GM04503 (cell line): Measurements from ENCODE around the gene SLC4A2.

Source experiments
- DNase-seq: peaks from one replicate; pipeline ENCODE4 v3.0.0-alpha.2; 2012; ENCODE audit warnings: low read depth

The SLC4A2 gene

DNA sequence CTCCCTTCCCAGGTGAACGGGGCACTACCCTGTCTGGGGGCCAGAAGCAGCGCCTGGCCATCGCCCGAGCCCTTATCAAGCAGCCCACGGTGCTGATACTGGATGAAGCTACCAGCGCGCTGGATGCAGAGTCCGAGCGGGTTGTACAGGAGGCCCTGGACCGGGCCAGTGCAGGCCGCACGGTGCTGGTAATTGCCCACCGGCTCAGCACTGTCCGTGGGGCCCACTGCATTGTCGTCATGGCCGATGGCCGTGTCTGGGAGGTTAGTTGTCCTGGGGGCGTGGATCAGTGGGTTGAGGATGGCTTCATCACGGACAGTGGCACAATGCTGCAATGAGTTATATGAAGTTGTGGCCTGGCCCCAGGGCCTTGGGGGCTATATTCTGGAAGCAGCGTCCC is 15.4 kb upstream of the SLC4A2 start:
- no peak for DNase-seq

GRCh38 chr7:151045262-151045661 is 14.1 kb upstream of the SLC4A2 start:
- DNase-seq: no peak

- DNase-seq: no peak
Observed at GRCh38 chr7:151045967-151046366, 13.4 kb upstream of the SLC4A2 start.

GRCh38 chr7:151046603-151047573 is 12.5 kb upstream of the SLC4A2 start:
- DNase-seq: no peak

- no peak for DNase-seq
Observed at GRCh38 chr7:151047976-151048815, 11.2 kb upstream of the SLC4A2 start, which contains the start of gene ASIC3. Gene ASIC3 (plus strand): TSS chr7:151048531. CDS start chr7:151048886, 355 bp downstream.

- DNase-seq: no peak
Observed at GRCh38 chr7:151048911-151049463, 10.4 kb upstream of the SLC4A2 start.

DNA sequence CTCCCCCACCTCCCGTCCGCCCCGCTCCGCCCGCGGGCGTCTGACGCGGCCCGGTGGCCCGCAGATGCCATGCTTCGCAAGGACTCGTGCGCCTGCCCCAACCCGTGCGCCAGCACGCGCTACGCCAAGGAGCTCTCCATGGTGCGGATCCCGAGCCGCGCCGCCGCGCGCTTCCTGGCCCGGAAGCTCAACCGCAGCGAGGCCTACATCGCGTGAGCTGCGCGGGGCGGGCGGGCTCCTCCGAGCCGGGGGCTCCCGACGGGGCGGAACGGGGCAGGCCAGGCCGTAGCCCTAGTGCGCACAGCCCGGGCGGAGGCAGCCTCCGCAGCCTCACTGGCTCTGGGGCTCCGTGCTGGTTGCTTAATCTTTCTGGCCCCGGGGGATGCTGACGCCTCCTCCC is 8.3 kb upstream of the SLC4A2 start:
- DNase-seq: no peak

DNA sequence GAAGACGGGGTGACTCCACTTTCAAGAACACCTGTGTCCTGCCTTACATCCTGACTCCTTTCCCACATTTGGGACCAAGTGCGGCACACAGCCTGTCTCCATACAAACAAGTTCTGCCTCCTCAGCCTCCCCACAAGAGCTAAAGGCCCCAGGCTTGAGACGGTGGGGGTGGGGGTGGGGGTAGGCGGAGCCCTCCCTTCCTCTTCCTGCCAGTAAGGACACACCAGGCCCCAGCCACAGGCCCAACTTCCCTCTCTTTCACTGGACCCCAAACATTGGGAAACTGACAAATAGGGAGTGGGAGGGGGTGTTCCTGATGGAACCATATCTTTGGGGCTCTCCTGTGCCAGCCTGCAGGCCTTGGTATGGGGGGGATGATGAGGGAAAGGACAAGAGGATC is 6.3 kb upstream of the SLC4A2 start:
- no peak for DNase-seq

DNA sequence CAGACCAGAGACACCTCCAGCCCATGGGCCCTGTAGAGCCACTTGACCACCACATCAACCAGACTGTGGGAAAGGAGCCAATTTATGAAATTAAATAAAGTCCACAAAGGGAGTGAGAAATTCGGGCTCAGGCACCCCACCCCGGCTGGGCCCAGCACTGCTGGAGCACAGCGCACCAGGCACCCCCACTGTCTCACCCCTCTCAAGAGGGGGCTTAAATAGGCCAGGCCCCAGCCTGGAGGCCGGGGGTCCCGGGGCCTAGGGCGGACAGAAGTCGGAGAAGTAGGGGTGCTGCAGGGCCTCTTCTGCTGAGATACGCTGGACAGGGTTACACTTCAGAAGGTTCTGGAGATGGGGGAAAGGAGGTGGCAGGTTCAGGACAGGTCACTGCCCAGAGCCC is 5.6 kb upstream of the SLC4A2 start:
- DNase-seq: no peak

DNA sequence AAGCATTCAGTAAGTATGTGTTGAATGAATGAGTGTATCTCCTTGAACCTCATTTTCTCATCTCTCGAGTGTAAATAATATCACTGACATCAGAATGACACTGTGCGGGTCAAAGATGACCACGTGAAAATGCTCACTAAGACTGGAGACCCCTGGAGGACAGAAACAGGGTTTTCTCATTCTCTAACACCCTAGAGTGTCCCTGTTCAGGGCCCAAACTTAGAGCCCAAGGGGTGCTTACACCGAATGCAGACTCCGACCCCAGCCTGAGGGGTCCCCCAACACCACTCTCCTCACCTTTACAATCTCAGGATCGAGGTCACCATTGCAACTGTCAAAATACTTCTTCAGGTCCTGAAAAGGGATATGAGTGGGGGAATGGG is 3.1 kb upstream of the SLC4A2 start:
- no peak for DNase-seq

DNA sequence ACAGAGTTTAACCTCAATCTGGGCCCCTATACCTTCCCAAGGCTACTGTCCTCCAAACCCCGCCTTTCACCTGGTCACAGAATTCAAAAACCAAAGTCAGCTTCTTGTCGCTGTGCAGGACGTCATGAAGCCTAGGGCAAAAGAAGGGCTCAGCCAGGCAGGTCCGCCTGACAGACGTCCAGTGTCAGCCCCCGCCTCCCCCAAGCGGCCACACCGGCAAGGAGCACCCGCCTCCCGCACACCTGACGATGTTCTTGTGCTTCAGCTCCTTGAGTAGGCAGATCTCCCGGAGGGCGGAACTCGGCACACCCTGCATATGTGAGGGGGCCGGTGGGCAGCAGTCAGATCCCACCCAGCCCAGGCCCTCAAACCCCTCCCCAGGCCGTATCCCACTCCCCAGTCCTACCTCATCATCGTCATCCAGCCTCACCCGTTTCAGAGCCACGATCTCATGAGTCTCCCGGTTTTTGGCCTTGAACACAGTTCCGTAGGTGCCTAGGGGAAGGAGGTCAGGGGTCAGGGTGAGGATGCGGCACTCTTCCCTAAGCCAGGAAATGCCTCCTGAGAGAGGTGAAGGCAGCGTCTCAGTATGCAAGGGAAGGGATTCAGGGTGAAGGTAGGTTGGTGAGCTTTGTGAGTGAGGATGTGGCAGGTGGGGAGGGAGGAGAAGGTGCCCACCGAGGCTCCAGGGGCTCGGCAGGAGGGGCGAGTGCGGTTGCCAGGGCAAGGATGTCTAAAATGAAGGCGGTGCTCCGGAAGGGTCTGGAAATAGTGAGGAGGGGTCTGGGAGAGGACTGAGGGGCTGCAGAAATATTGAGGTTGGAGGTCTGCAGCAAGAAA is 2.5 kb upstream of the SLC4A2 start:
- DNase-seq: no peak

GRCh38 chr7:151057506-151057988 is 1.8 kb upstream of the SLC4A2 start, which contains the start of gene CDK5:
Gene CDK5 (minus strand): TSS chr7:151057897. CDS start chr7:151057848, 49 bp downstream.
- DNase-seq: no peak

DNA sequence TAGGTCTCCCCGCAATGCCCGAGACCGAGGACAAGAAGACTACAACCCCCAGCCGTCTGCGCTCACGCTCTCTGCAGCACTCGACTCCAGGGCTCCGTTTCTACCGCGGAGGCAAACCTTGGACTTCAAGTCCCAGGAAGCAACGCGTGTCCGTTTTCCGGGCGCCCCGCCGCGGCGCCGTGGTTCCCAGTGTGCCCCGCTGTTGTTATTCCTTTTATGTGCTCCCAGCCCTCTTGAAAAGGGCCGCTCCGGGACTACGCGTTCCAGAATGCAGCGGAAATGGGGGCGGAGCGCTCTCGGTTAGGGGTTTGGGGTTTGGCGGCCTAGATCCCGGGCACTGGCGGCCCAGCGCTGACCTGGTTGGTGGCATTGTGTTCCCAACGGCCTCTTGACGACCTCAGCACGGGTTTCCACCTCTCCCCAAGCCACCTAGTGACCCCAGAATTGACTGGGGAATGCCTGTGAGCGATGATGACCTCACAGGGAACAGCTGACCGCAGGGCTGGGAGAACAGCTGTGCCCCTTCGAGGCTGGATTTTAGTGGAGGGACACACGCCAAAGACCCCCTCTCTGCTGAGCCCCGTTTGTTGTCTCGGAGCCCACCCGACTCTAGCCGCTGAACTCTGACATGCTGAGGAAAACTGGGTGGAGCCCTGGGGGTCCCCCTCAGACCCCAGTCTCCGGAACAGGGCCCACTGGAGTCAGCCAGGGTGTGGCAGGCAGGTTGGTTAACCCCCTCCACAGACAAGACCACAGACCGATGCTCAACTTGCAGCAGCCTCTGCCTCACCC is 1.2 kb upstream of the SLC4A2 start:
- peak; percentile 98 for DNase-seq

DNA sequence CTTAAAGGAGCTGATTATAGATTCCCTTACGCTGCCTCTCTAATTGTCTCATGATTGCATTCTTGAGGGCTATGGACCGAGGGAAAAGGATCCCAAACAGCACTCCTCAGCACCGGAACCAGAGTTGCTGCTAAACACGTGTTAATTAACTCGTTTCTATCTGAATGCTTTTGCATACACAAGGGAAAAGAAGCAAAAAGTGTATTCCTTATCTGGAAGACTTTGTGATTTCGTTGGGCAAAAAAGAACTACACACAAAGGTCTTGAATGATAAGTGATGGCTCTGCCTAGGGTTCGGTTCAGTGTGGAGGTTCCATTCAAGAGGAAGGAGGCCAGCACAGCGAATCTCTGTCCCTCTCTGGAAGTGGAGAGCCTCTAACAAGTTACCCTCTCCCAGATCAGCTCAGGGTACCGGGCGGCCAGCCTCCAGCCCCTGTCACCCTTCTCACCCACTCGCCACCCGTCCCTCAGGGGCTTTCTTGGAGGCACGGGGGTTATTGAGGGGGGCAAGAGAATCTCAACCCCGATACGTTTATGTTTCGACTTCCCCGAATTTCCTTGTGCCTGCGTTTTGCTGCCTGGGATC is 515 bp upstream of the SLC4A2 start:
- DNase-seq: no peak

- no peak for DNase-seq
Observed at GRCh38 chr7:151060113-151060415, 675 bp downstream of the SLC4A2 start.

DNA sequence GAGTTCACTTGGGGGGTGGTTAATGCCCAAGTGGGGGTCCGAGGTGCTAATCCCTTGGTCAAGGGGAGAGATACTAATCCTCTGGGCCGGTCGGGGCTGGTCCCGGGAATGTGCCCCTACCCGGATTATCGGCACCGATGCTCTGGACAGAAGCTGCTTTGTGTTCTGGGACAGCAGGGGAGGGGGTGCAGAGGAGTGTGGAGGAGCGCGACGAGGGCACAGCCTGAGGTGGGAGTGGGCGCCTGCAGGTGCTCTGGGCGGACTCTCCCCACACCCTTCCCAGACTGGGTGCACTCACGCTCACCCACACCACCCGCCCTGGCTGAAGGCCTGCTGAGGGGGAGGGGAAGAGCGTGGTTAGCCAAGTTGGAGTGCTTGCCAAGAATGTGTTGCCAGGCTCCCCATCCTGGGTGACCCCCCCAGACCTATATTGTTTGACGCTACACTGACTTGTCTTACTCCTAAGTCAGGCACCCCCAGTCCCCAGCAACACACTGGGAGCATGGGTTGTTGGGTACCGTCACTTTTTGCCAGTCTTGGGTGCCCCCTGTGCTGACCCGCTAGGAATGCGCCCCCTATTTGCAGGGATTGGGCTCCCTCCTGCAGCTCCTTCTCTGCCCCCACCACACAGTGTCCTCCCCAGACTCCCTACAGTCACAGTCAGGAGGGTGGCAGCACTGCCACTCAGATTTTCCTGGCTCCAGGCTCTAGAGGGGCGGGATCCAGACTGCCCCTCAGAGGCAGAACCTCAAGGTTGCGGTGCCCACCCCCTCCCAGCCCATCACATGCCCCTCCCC is 1.2 kb downstream of the SLC4A2 start:
- DNase-seq: no peak

DNA sequence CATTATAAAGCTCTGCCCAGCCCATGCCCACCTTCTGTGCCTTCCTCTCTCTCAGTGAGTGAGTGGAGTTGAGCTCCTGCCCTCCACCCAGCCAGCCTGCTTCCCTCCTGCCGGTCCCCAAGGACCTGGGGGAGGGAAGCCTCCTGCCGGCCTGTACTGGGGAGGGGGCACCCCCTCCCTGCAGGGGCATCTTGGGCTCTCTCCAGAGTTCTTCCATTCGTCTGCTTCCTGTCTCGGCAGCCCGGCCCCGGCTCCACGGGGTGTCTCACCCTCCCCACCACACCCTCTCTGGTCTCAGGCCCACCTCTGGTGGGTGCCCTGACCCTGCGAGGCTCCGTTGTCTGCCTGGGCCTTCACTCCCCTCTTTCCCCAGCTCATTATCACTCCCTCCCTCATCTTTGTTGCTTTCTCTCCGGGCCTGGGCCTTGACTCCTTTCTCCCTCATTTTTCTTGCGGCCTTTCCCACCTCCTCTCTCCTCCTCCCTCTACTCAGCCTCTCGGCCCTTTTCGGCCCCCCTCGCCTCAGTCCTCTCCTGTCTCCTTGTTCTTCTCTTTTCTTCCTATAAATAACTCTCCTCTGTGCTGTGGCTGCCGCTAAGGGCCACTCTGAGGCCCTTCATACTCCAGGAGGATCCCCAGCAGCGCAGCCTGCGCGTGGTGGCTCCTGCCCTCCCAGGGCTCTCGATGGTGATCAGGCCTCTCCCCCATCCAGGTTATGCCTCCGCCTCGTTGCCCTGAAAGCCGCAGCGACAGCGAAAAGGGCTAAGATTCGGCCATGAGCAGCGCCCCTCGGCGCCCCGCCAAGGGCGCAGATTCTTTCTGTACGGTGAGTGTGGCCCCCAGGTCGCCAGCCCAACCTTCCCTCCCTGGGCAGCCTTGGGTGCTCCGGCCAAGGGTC is 2.1 kb downstream of the SLC4A2 start:
- DNase-seq: no peak

- DNase-seq: no peak
Observed at GRCh38 chr7:151062111-151062398, 2.7 kb downstream of the SLC4A2 start.
